BLaER1 (cell line): Measurements from ENCODE around the gene ZNF512.

Experiments used
- H3K27ac ChIP-seq: shearing (Covaris generic); formaldehyde crosslinking; 2 replicates; pipeline ENCODE4 v1.8.1; 2022
- H3K27me3 ChIP-seq: shearing (Covaris generic); formaldehyde crosslinking; 2 replicates; pipeline ENCODE4 v1.8.1; 2022
- H3K36me3 ChIP-seq: shearing (Covaris generic); formaldehyde crosslinking; 2 replicates; pipeline ENCODE4 v1.8.1; 2022
- H3K4me1 ChIP-seq: shearing (Covaris generic); formaldehyde crosslinking; 2 replicates; pipeline ENCODE4 v1.8.1; 2022
- H3K4me2 ChIP-seq: shearing (Covaris generic); formaldehyde crosslinking; 2 replicates; pipeline ENCODE4 v1.8.1; 2022
- H3K4me3 ChIP-seq: shearing (Covaris generic); formaldehyde crosslinking; 2 replicates; pipeline ENCODE4 v1.8.1; 2022
- H3K9ac ChIP-seq: shearing (Covaris generic); formaldehyde crosslinking; 2 replicates; pipeline ENCODE4 v1.8.1; 2022
- H3K9me3 ChIP-seq: shearing (Covaris generic); formaldehyde crosslinking; 2 replicates; pipeline ENCODE4 v1.8.1; 2022
- H4K20me1 ChIP-seq: shearing (Covaris generic); formaldehyde crosslinking; 2 replicates; pipeline ENCODE4 v1.8.1; 2022
- Cebpa-rat ChIP-seq: shearing (Covaris generic); IDR thresholded peaks from 2 replicates; pipeline ENCODE4 v1.8.1; 2022

The ZNF512 gene

DNA sequence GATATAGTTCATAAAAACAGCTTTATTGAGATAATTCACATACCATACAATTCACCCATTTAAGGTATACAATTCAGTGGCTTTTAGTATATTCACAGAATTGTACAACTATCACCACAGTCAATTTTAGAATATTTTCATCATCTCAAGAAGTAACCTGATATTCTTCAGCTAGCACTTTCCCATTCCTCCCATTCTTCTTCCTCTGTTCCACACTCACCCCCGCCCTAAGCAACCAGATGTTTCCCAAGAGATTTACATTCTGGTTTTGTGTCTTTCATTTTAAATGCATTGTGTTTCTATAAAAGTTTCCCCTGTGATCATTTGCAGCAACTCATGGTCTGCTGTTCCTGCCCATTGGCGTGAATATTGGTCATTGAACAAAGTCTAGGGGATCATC lies 51.4 kb downstream of the ZNF512 start:
- H3K9me3 ChIP-seq: no peaks in the 10 kb centered on the region
- H3K27me3 ChIP-seq: no peaks in the 10 kb centered on the region
- no peaks in the 10 kb centered on the region for H4K20me1 ChIP-seq
- no peak for TF ChIP-seq Cebpa-rat
- no peak overlapping the region for H3K4me2 ChIP-seq
- no peak overlapping the region for H3K4me3 ChIP-seq
- no peak overlapping the region for H3K9ac ChIP-seq
- peaks cover 88% of the 10 kb centered on the region for H3K36me3 ChIP-seq
- H3K4me1 ChIP-seq: peaks cover 13% of the 10 kb centered on the region
- H3K27ac ChIP-seq: no peak overlapping the region

DNA sequence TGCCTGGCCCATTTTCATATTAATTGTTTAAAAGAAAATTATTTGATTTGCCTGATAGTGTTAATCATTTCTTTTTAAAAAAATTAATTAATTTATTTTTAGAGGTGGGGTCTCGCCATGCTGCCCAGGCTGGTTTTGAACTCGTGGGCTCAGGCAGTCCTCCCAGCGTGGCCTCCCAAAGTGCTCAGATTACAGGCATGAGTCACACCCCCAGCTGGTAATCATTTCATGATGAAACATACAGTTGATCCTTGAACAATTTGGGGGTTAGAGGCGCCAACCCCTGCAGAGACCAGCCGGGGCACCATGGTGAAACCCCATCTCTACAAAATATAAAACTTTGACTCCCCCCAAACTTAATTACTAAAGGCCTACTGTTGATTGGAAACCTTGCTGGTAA lies 53.9 kb downstream of the ZNF512 start:
- H3K4me2 ChIP-seq: no peak overlapping the region
- no peak for TF ChIP-seq Cebpa-rat
- no peak overlapping the region for H3K27ac ChIP-seq
- H3K4me3 ChIP-seq: no peak overlapping the region
- no peak overlapping the region for H3K9ac ChIP-seq
- H3K9me3 ChIP-seq: no peaks in the 10 kb centered on the region
- H4K20me1 ChIP-seq: no peaks in the 10 kb centered on the region
- H3K4me1 ChIP-seq: no peaks in the 10 kb centered on the region
- H3K36me3 ChIP-seq: peaks cover 96% of the 10 kb centered on the region
- no peaks in the 10 kb centered on the region for H3K27me3 ChIP-seq

DNA sequence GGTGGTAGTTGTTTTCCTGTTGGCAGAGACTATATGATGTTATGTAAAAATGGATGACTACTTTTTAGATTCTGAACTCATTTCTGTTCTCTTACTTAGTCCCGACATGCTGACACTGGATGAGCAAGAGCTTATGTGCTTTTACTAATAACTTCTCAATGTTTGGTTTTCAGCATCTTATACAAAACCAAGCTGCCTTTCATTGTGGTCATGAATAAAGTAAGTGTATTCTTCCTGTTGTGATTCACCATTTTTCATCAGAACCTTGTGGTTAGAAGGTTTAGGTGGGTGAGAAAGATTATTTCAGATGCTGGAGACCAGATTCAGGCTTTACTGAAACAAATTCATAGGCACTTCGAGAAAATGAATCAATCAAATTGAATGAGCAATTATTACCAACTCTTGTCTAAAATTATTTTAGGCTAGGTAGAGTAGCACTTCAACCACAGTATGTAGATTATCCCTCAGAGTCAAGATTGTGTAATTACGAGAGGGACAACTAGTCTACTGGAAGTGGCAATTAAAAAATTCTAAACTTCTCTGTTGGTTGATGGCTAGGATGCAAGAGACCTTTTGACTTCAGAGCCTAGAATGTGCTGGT lies 55.3 kb downstream of the ZNF512 start:
- Histone ChIP-seq H4K20me1 (no peaks in the 10 kb centered on the region), H3K4me3 (no peak overlapping the region), H3K4me1 (no peaks in the 10 kb centered on the region), H3K9ac (no peak overlapping the region), H3K27ac (no peak overlapping the region), H3K4me2 (no peak overlapping the region), H3K27me3 (no peaks in the 10 kb centered on the region), H3K36me3 (peaks cover 94% of the 10 kb centered on the region), H3K9me3 (no peaks in the 10 kb centered on the region)
- no peak for TF ChIP-seq Cebpa-rat

DNA sequence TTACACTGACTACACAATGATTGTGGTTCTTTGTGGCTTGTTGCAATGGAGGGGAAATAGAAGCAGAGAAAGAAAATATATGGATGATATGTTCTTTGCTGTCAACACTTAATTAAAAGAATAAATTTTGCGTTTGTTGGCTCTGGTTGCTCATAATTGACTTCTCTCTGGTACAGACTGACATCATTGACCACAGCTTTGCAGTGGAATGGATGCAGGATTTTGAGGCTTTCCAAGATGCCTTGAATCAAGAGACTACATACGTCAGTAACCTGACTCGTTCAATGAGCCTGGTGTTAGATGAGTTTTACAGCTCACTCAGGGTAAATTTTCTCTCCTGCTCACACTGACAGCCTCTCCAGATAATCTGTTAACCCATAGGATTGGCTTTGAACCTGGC lies 55.9 kb downstream of the ZNF512 start:
- no peak overlapping the region for H3K9ac ChIP-seq
- H3K27me3 ChIP-seq: no peaks in the 10 kb centered on the region
- peaks cover 92% of the 10 kb centered on the region for H3K36me3 ChIP-seq
- TF ChIP-seq Cebpa-rat: no peak
- H3K4me1 ChIP-seq: no peaks in the 10 kb centered on the region
- H4K20me1 ChIP-seq: no peaks in the 10 kb centered on the region
- no peak overlapping the region for H3K27ac ChIP-seq
- H3K4me3 ChIP-seq: no peak overlapping the region
- no peaks in the 10 kb centered on the region for H3K9me3 ChIP-seq
- no peak overlapping the region for H3K4me2 ChIP-seq

DNA sequence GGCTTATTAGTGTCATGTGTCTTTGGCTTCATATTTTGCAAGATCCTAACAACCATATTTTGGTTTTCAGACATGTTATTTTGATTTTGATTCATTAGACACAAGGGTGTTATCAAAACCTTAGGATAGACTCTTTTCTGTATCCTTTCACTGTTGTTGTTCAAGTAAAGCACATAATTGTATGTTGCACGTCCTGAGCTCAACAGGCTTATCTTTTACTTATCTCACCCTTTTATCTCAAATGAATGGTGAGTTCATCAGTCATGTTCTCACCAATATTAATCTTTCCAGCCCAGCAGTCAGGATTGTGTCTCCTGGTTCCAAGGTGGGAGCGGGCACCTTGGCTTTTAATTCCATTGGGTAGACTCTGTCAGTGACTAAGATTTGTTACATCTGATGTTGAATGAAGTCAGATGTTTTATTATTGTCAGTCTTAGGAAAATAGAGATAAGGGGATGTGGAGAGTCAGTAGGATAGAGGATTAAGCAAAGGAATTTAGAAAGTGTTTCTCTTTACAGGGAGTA lies 57.9 kb downstream of the ZNF512 start:
- Histone ChIP-seq H3K4me2 (no peak overlapping the region), H4K20me1 (no peaks in the 10 kb centered on the region), H3K27me3 (no peaks in the 10 kb centered on the region), H3K4me3 (no peak overlapping the region), H3K9ac (no peak overlapping the region), H3K27ac (no peak overlapping the region), H3K4me1 (no peaks in the 10 kb centered on the region), H3K9me3 (no peaks in the 10 kb centered on the region), H3K36me3 (peaks cover 90% of the 10 kb centered on the region)
- no peak for TF ChIP-seq Cebpa-rat

DNA sequence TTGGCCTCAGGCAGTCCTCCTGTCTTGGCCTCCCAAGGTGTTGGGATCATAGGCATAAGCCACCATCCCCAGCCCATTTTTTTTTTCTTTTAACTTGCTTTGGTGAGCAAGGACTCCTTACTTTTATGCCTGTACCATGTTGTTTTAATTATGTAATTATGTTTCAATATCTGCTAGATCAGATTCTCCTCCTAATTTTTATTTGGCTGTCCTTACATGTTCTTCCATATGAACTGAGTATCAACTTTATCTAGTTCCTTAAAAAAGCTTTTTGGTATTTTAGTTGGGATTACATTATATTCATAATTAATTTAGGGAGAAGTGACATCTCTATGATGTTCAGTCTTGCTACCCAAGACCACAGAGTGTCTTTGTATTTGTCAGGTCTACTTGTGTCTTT lies 62.4 kb downstream of the ZNF512 start:
- no peaks in the 10 kb centered on the region for H4K20me1 ChIP-seq
- H3K27ac ChIP-seq: no peak overlapping the region
- H3K9me3 ChIP-seq: no peaks in the 10 kb centered on the region
- no peak overlapping the region for H3K9ac ChIP-seq
- no peak for TF ChIP-seq Cebpa-rat
- no peak overlapping the region for H3K4me3 ChIP-seq
- H3K27me3 ChIP-seq: no peaks in the 10 kb centered on the region
- H3K4me2 ChIP-seq: no peak overlapping the region
- no peaks in the 10 kb centered on the region for H3K4me1 ChIP-seq
- peaks cover 92% of the 10 kb centered on the region for H3K36me3 ChIP-seq

DNA sequence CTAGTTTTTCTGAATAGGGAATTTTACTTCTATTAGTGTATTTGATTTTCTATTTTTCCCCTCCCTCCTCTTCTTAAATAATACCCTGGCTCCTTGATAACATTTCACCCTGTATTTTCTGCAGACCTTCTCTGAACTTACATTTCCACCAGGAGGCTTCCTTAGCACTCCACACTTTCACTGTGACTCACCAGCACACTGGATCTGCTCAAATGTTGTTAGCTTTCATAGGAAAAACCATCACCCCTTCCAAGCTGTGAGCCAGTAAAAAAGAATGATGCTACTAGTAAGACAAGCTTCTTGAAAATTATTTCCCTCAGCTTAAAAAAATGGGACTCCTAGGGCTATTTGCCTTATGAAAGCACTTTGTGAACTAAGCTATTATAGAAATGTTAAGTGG lies 64.4 kb downstream of the ZNF512 start:
- Histone ChIP-seq H4K20me1 (no peaks in the 10 kb centered on the region), H3K36me3 (peaks cover 93% of the 10 kb centered on the region), H3K4me2 (no peak overlapping the region), H3K9ac (no peak overlapping the region), H3K27me3 (no peaks in the 10 kb centered on the region), H3K27ac (no peak overlapping the region), H3K4me3 (no peak overlapping the region), H3K4me1 (no peaks in the 10 kb centered on the region), H3K9me3 (no peaks in the 10 kb centered on the region)
- TF ChIP-seq Cebpa-rat: no peak

DNA sequence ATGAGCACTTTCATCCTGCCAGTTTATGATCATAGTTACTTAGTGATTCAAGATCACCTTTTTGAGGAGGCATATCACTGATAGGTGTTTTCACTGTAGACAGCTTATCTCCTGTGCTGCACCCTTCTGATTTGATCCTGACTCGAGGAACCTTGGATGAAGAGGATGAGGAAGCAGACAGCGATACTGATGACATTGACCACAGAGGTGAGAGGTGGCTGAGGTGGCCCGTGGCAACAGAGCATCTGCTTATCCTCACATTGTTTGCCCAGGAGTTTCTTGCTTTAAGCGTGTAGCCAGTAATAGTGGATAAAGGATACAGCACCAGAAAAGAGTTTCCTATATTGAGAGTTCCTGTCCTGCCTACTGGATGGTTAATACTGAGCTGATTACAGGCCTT lies 64.9 kb downstream of the ZNF512 start:
- Histone ChIP-seq H3K36me3 (peaks cover 93% of the 10 kb centered on the region), H3K4me3 (no peak overlapping the region), H3K27me3 (no peaks in the 10 kb centered on the region), H3K4me2 (no peak overlapping the region), H3K27ac (no peak overlapping the region), H4K20me1 (no peaks in the 10 kb centered on the region), H3K9ac (no peak overlapping the region), H3K9me3 (no peaks in the 10 kb centered on the region), H3K4me1 (no peaks in the 10 kb centered on the region)
- TF ChIP-seq Cebpa-rat: no peak

DNA sequence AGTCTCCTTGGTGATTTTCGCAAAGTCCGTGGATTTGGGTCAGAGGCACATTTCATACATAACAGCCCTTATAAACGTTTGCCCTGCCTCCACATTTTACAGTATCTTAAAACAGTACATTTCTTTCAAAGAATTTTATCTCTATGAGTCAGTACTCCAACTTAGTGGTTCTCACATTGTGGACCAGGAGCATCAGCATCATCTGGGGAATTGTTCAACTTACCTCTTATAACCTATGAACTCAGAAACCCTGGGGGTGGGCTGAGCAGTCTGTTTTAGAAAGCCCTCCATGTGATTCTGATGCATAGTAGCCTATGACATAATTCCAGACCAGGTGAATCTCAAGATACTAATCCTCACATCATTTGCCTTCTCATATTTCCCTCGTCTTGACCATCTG lies 68.2 kb downstream of the ZNF512 start:
- Histone ChIP-seq H3K9me3 (no peaks in the 10 kb centered on the region), H3K4me2 (no peak overlapping the region), H3K9ac (no peak overlapping the region), H4K20me1 (0 out of 2 replicates have a peak, but pooled peaks cover 4% of the 10 kb centered on the region), H3K4me1 (no peaks in the 10 kb centered on the region), H3K27me3 (no peaks in the 10 kb centered on the region), H3K4me3 (no peak overlapping the region), H3K27ac (no peak overlapping the region), H3K36me3 (peaks cover 100% of the 10 kb centered on the region)
- no peak for TF ChIP-seq Cebpa-rat

DNA sequence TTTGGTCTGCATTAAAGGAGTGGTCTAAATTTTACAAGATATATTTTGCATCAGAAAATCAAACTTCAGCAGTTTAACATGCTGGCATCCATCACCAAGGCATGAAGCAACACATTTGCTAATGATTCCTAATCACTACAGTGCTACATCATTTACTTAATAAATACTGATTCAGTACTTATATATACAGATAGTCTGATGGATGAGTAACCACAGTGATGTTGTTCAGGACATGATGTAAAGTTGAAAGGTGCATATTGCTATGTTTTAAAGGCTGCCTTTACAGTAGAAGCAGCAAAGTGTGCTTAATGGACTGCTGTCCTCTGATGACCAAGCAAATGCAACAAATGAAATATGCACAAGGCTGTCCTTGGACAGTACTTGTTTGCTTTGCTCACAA lies 69.5 kb downstream of the ZNF512 start:
- Histone ChIP-seq H3K9me3 (no peaks in the 10 kb centered on the region), H3K9ac (no peak overlapping the region), H3K36me3 (peaks cover 100% of the 10 kb centered on the region), H3K27ac (no peak overlapping the region), H3K4me3 (no peak overlapping the region), H4K20me1 (peaks cover 8% of the 10 kb centered on the region; the same call in 1 of the 2 replicates), H3K4me2 (no peak overlapping the region), H3K27me3 (no peaks in the 10 kb centered on the region), H3K4me1 (no peaks in the 10 kb centered on the region)
- no peak for TF ChIP-seq Cebpa-rat

DNA sequence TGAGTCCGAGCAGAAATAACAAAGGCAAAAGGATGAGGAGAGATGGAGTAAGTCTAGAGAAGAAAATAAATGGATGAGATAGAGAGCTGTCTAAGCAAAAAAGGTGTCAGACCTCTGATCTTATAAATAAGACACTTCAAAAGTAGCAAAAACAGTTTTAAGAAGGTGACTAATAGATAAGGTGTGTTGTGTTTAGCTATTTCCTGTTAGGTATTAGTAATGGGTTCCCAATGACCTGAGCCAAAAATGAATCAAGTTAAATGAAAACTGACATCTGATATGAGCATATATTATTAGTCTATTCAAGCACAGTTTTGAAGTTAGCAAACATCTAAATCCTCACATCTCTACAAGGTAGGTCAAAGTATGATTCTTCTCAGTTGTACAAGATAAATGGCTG lies 69.9 kb downstream of the ZNF512 start:
- no peaks in the 10 kb centered on the region for H3K4me1 ChIP-seq
- peaks cover 9% of the 10 kb centered on the region; the same call in 1 of the 2 replicates for H4K20me1 ChIP-seq
- no peaks in the 10 kb centered on the region for H3K9me3 ChIP-seq
- no peaks in the 10 kb centered on the region for H3K27me3 ChIP-seq
- H3K36me3 ChIP-seq: peaks cover 100% of the 10 kb centered on the region
- no peak for TF ChIP-seq Cebpa-rat
- H3K27ac ChIP-seq: no peak overlapping the region
- H3K4me2 ChIP-seq: no peak overlapping the region
- no peak overlapping the region for H3K4me3 ChIP-seq
- no peak overlapping the region for H3K9ac ChIP-seq
